ENCODE data around the gene PTPRM.

GRCh38 chr18:7624697-7625096 lies 57.6 kb downstream of the PTPRM start:
- no peak for TF ChIP-seq EZH2 (IDR thresholded peaks at IDR 0.05; ENCODE audit: low read depth, unreplicated experiment)
- TF ChIP-seq REST (IDR thresholded peaks at IDR 0.05; ENCODE audit: unreplicated experiment): no peak
- no peak for TF ChIP-seq CTCF (conservative IDR thresholded peaks at IDR 0.05; ENCODE audit: low read depth in 2 of 2)
- TF ChIP-seq POLR2AphosphoS5 (IDR thresholded peaks at IDR 0.05; ENCODE audit: low read depth): no peak
- TF ChIP-seq EZH2phosphoT487 (IDR thresholded peaks at IDR 0.05; ENCODE audit: unreplicated experiment): no peak
- no peak for TF ChIP-seq CREB1 (CRISPR knock-in tag; IDR thresholded peaks at IDR 0.05; ENCODE audit: low read depth)
